ENCODE results near the gene IP6K2.

Gene IP6K2

GRCh38 chr3:48689384-48689783 lies 27.6 kb downstream of the IP6K2 start:
- no peak for DNase-seq

GRCh38 chr3:48688737-48689075 lies 28.3 kb downstream of the IP6K2 start:
- DNase-seq: no peak

GRCh38 chr3:48688032-48688736 lies 28.8 kb downstream of the IP6K2 start:
- no peak for DNase-seq

- no peak for DNase-seq
Measured at GRCh38 chr3:48687220-48687678, 29.8 kb downstream of the IP6K2 start.

GRCh38 chr3:48686538-48687219 lies 30.3 kb downstream of the IP6K2 start:
- no peak for DNase-seq

- peak in 50 of 51 donors; percentile 25 to 94 (median 76) for DNase-seq
Measured at GRCh38 chr3:48685603-48686511, 31.2 kb downstream of the IP6K2 start, which contains the start of gene NCKIPSD. TSS of gene NCKIPSD (minus strand) at chr3:48685915. CDS start at chr3:48685807, 108 bp downstream.

- DNase-seq: no peak
Measured at GRCh38 chr3:48685293-48685602, 31.8 kb downstream of the IP6K2 start.

- peak in 7 of 51 donors; percentile 2 to 22 (median 13) for DNase-seq
Measured at GRCh38 chr3:48684480-48685143, 32.4 kb downstream of the IP6K2 start.

- peak in 1 of 51 donors; percentile 8 for DNase-seq
Measured at GRCh38 chr3:48684054-48684349, 33.0 kb downstream of the IP6K2 start.

GRCh38 chr3:48682786-48683185 lies 34.2 kb downstream of the IP6K2 start:
- DNase-seq: no peak

- DNase-seq: no peak
Measured at GRCh38 chr3:48681974-48682610, 34.9 kb downstream of the IP6K2 start.

GRCh38 chr3:48681541-48681880 lies 35.5 kb downstream of the IP6K2 start:
- DNase-seq: no peak

GRCh38 chr3:48680811-48681540 lies 36.0 kb downstream of the IP6K2 start:
- DNase-seq: no peak

GRCh38 chr3:48679411-48680391 lies 37.3 kb downstream of the IP6K2 start:
- no peak for DNase-seq

- no peak for DNase-seq
Measured at GRCh38 chr3:48678566-48679380, 38.2 kb downstream of the IP6K2 start.

GRCh38 chr3:48678056-48678455 lies 39.0 kb downstream of the IP6K2 start:
- no peak for DNase-seq

- no peak for DNase-seq
Measured at GRCh38 chr3:48674505-48674904, 42.5 kb downstream of the IP6K2 start.

- DNase-seq: no peak
Measured at GRCh38 chr3:48672522-48672921, 44.5 kb downstream of the IP6K2 start.

- no peak for DNase-seq
Measured at GRCh38 chr3:48664929-48665328, 52.1 kb downstream of the IP6K2 start.

All from hypothalamus (tissue), 51 donors.